HG03045 (cell line): ENCODE measurements around the gene RPAP2.
"Not testable (repeated sequence)": the region's sequence is repeated elsewhere in the genome, so short reads cannot be mapped to it uniquely, and the experiment has no call there.

Experiments
- ATAC-seq: cut with Tn5 transposase; IDR thresholded peaks from one replicate; pipeline ENCODE4 v1.9.1; 2021; ENCODE audit warnings: mild to moderate bottlenecking, moderate library complexity; ENCODE audit not compliant: unreplicated experiment

The RPAP2 gene

GRCh38 chr1:92323473-92324453, 24.9 kb downstream of the RPAP2 start:
- no peak for ATAC-seq

GRCh38 chr1:92324784-92325183, 25.9 kb downstream of the RPAP2 start:
- no peak for ATAC-seq

GRCh38 chr1:92326681-92327080, 27.8 kb downstream of the RPAP2 start:
- no peak for ATAC-seq

- ATAC-seq: no peak
Measured at GRCh38 chr1:92327794-92328193, 28.9 kb downstream of the RPAP2 start.

GRCh38 chr1:92329347-92330129, 30.7 kb downstream of the RPAP2 start:
- ATAC-seq: no peak

GRCh38 chr1:92333668-92334067, 34.8 kb downstream of the RPAP2 start:
- ATAC-seq: no peak

- ATAC-seq: no peak
Measured at GRCh38 chr1:92340154-92340553, 41.3 kb downstream of the RPAP2 start.

- ATAC-seq: no peak
Measured at GRCh38 chr1:92342401-92342800, 43.5 kb downstream of the RPAP2 start.

GRCh38 chr1:92343061-92343460, 44.2 kb downstream of the RPAP2 start:
- ATAC-seq: no peak

GRCh38 chr1:92346866-92347640, 48.2 kb downstream of the RPAP2 start:
- no peak for ATAC-seq

GRCh38 chr1:92352856-92353255, 54.0 kb downstream of the RPAP2 start:
- no peak for ATAC-seq

- no peak for ATAC-seq
Measured at GRCh38 chr1:92354259-92354658, 55.4 kb downstream of the RPAP2 start.

- ATAC-seq: no peak
Measured at GRCh38 chr1:92356956-92357355, 58.1 kb downstream of the RPAP2 start.

GRCh38 chr1:92359382-92359781, 60.5 kb downstream of the RPAP2 start:
- not testable (repeated sequence) for ATAC-seq

- no peak for ATAC-seq
Measured at GRCh38 chr1:92359986-92360385, 61.1 kb downstream of the RPAP2 start.

GRCh38 chr1:92362970-92363369, 64.1 kb downstream of the RPAP2 start:
- no peak for ATAC-seq

- no peak for ATAC-seq
Measured at GRCh38 chr1:92363401-92363800, 64.5 kb downstream of the RPAP2 start.

GRCh38 chr1:92365378-92366039, 66.7 kb downstream of the RPAP2 start:
- ATAC-seq: no peak

- ATAC-seq: no peak
Measured at GRCh38 chr1:92366040-92366395, 67.2 kb downstream of the RPAP2 start.

- no peak for ATAC-seq
Measured at GRCh38 chr1:92367496-92367895, 68.6 kb downstream of the RPAP2 start.

GRCh38 chr1:92372164-92372563, 73.3 kb downstream of the RPAP2 start:
- no peak for ATAC-seq
